ENCODE results near the gene BRD9.

Gene BRD9

GRCh38 chr5:905139-905642, 12.6 kb upstream of the BRD9 start:
- TF ChIP-seq TAF1 (IDR thresholded peaks at IDR 0.05; ENCODE audit: borderline replicate concordance, insufficient read depth, low read length) (no peak), POLR2AphosphoS5 (IDR thresholded peaks at IDR 0.05; ENCODE audit: low read depth, low read length) (no peak), FOXP2 (optimal IDR thresholded peaks at IDR 0.05; ENCODE audit: borderline replicate concordance, extremely low read depth, extremely low read length, insufficient read depth) (no peak)

- TF ChIP-seq TAF1 (IDR thresholded peaks at IDR 0.05; ENCODE audit: borderline replicate concordance, insufficient read depth, low read length), result no peak
- no peak for TF ChIP-seq POLR2AphosphoS5 (IDR thresholded peaks at IDR 0.05; ENCODE audit: low read depth, low read length)
- no peak for TF ChIP-seq REST (IDR thresholded peaks at IDR 0.05; ENCODE audit: insufficient read depth in 1 of 2, low read depth in 2 of 2, low read length in 2 of 2)
- no peak for TF ChIP-seq SIN3A (IDR thresholded peaks at IDR 0.05; ENCODE audit: borderline replicate concordance, insufficient read depth, low read length)
- TF ChIP-seq FOXP2 (optimal IDR thresholded peaks at IDR 0.05; ENCODE audit: borderline replicate concordance, extremely low read depth, extremely low read length, insufficient read depth), result no peak
Observed at GRCh38 chr5:903756-904096, 11.1 kb upstream of the BRD9 start.

- no peak for TF ChIP-seq SIN3A (IDR thresholded peaks at IDR 0.05; ENCODE audit: borderline replicate concordance, insufficient read depth, low read length)
- TF ChIP-seq FOXP2 (optimal IDR thresholded peaks at IDR 0.05; ENCODE audit: borderline replicate concordance, extremely low read depth, extremely low read length, insufficient read depth), result no peak
- no peak for TF ChIP-seq TAF1 (IDR thresholded peaks at IDR 0.05; ENCODE audit: borderline replicate concordance, insufficient read depth, low read length)
- no peak for TF ChIP-seq POLR2AphosphoS5 (IDR thresholded peaks at IDR 0.05; ENCODE audit: low read depth, low read length)
- no peak for TF ChIP-seq REST (IDR thresholded peaks at IDR 0.05; ENCODE audit: insufficient read depth in 1 of 2, low read depth in 2 of 2, low read length in 2 of 2)
Observed at GRCh38 chr5:902129-902916, 9.7 kb upstream of the BRD9 start.

- TF ChIP-seq FOXP2 (optimal IDR thresholded peaks at IDR 0.05; ENCODE audit: borderline replicate concordance, extremely low read depth, extremely low read length, insufficient read depth) (no peak), POLR2AphosphoS5 (IDR thresholded peaks at IDR 0.05; ENCODE audit: low read depth, low read length) (no peak), SIN3A (IDR thresholded peaks at IDR 0.05; ENCODE audit: borderline replicate concordance, insufficient read depth, low read length) (no peak), REST (IDR thresholded peaks at IDR 0.05; ENCODE audit: insufficient read depth in 1 of 2, low read depth in 2 of 2, low read length in 2 of 2) (no peak), TAF1 (IDR thresholded peaks at IDR 0.05; ENCODE audit: borderline replicate concordance, insufficient read depth, low read length) (no peak)
Observed at GRCh38 chr5:900781-901180, 8.2 kb upstream of the BRD9 start.

GRCh38 chr5:893711-894110, 1.1 kb upstream of the BRD9 start:
- TF ChIP-seq SIN3A (IDR thresholded peaks at IDR 0.05; ENCODE audit: borderline replicate concordance, insufficient read depth, low read length) (no peak), REST (IDR thresholded peaks at IDR 0.05; ENCODE audit: insufficient read depth in 1 of 2, low read depth in 2 of 2, low read length in 2 of 2) (no peak), POLR2AphosphoS5 (IDR thresholded peaks at IDR 0.05; ENCODE audit: low read depth, low read length) (no peak), FOXP2 (optimal IDR thresholded peaks at IDR 0.05; ENCODE audit: borderline replicate concordance, extremely low read depth, extremely low read length, insufficient read depth) (no peak), TAF1 (IDR thresholded peaks at IDR 0.05; ENCODE audit: borderline replicate concordance, insufficient read depth, low read length) (no peak)

All from PFSK-1 (cell line).